K562 (cell line): Measurements from ENCODE around the gene COL20A1. TPM values are rescaled to one million over a fixed set of nuclear protein-coding genes. Genes with fewer than 3 reads are reported as not detected.

Experiments
- ATAC-seq: fragments of 200-7000 bp; cut with Tn5 transposase; 3 replicates; pipeline ENCODE4 v1.9.1; 2020; ENCODE audit warnings: moderate library complexity
- BruUV-seq: library from RNA; stranded (reverse); fragments of 400-500 nt; replicated peaks from 2 replicates; lab custom pipeline; 2021; lab: Mats Ljungman, UMichigan
- CTCF ChIA-PET: fragments of 300-600 bp; formaldehyde crosslinking; extraction: SDS; loops from one replicate; lab custom pipeline; 2021; ENCODE audit warnings: low intra/inter-chr PET ratio; lab: Yijun Ruan, JAX
- POLR2A ChIA-PET: fragments of 300-600, 350-650 bp; sonication (Branson Sonifier 250); formaldehyde crosslinking; extraction: SDS; loops from one replicate; lab custom pipeline; 2021; ENCODE audit warnings: antibody characterized with exemption, inconsistent platforms; lab: Yijun Ruan, JAX
- DNase-seq, 4 experiments: peaks; one replicate each; pipeline versions ENCODE4 v3.0.0 to v3.0.0-alpha.2; 2011 to 2018; ENCODE audit warnings: low spot score in 3 of 4, mixed read lengths in 3 of 4; ENCODE audit errors: extremely low read depth in 1 of 4
- FAIRE-seq: peaks from 2 replicates; lab custom pipeline; 2011; peaks lifted over from hg19 to GRCh38; lab: Jason Lieb, UNC
- H2AFZ ChIP-seq: 2 replicates; pipeline ENCODE4 v1.6.0; 2011; ENCODE audit warnings: low read depth, low read length, control low read depth, inconsistent platforms
- H3K27ac ChIP-seq: fragments of 200-600 bp; 3 replicates; pipeline ENCODE4 v1.8.0; 2011; ENCODE audit warnings: low read depth, mild to moderate bottlenecking, control low read depth, inconsistent platforms, low read length, moderate library complexity, mixed read lengths; ENCODE audit errors: extremely low read depth
- H3K27me3 ChIP-seq, 2 experiments: fragments of 300-600 bp in 1 of 2; 2 replicates in 1 of 2; 3 replicates in 1 of 2; pipeline versions ENCODE4 v1.6.0 to v1.8.0; 2011; ENCODE audit warnings: inconsistent platforms in 2 of 2, low read length in 2 of 2, mild to moderate bottlenecking in 1 of 2, mixed read lengths in 1 of 2, moderate library complexity in 1 of 2; ENCODE audit not compliant: control insufficient read depth in 2 of 2, insufficient read depth in 2 of 2
- H3K36me3 ChIP-seq: fragments of 300-600 bp; 3 replicates; pipeline ENCODE4 v1.8.0; 2011; ENCODE audit warnings: mild to moderate bottlenecking, low read length, inconsistent platforms; ENCODE audit not compliant: control insufficient read depth, insufficient read depth
- H3K4me1 ChIP-seq, 2 experiments: fragments of 200-600 bp in 1 of 2; replicated peaks in 1 of 2; 2 replicates in 1 of 2; 3 replicates in 1 of 2; pipeline versions ENCODE4 v1.5.1 to v1.8.0; 2011; ENCODE audit warnings: inconsistent platforms in 2 of 2, low read length in 2 of 2, mild to moderate bottlenecking in 1 of 2, mixed read lengths in 1 of 2, moderate library complexity in 1 of 2; ENCODE audit not compliant: control insufficient read depth in 2 of 2, insufficient read depth in 2 of 2
- H3K4me2 ChIP-seq: 2 replicates; pipeline ENCODE4 v1.6.1; 2011; ENCODE audit warnings: low read length, control low read depth, inconsistent platforms, mixed read lengths; ENCODE audit not compliant: insufficient read depth
- H3K4me3 ChIP-seq: fragments of 200-600 bp; sonication (generic), shearing (Covaris generic); 2 replicates; pipeline ENCODE4 v1.5.1; 2016; ENCODE audit warnings: control low read depth, inconsistent platforms
- H3K79me2 ChIP-seq: fragments of 200-600 bp; 3 replicates; pipeline ENCODE4 v1.8.0; 2011; ENCODE audit warnings: low read length, inconsistent platforms; ENCODE audit not compliant: control insufficient read depth, insufficient read depth
- H3K9ac ChIP-seq, 2 experiments: 2 replicates each; pipeline versions ENCODE4 v1.6.0 to v1.6.1; 2011; ENCODE audit warnings: low read depth in 2 of 2, low read length in 2 of 2, control low read depth in 1 of 2, inconsistent platforms in 1 of 2, mild to moderate bottlenecking in 1 of 2, mixed read lengths in 1 of 2; ENCODE audit not compliant: insufficient read depth in 1 of 2
- H3K9me1 ChIP-seq: one replicate; pipeline ENCODE4 v1.6.0; 2011; ENCODE audit warnings: inconsistent platforms, mild to moderate bottlenecking, low read length, moderate library complexity; ENCODE audit not compliant: control insufficient read depth, insufficient read depth
- H3K9me3 ChIP-seq: replicated peaks from 2 replicates; pipeline ENCODE4 v1.5.1; 2011; ENCODE audit warnings: low read depth, low read length, inconsistent platforms; ENCODE audit not compliant: control insufficient read depth, insufficient read depth
- H4K20me1 ChIP-seq: replicated peaks from 2 replicates; pipeline ENCODE4 v1.6.1; 2011; ENCODE audit warnings: low read length, inconsistent platforms, mixed read lengths; ENCODE audit not compliant: control insufficient read depth, insufficient read depth
- AFF1 ChIP-seq, 2 experiments: fragments of 450-650 bp; IDR thresholded peaks; 2 replicates each; pipeline ENCODE4 v1.6.1; 2018; ENCODE audit warnings: mild to moderate bottlenecking in 2 of 2, low read depth in 1 of 2; ENCODE audit not compliant: partially characterized antibody in 2 of 2
- DPF2 ChIP-seq: fragments of 450-650 bp; IDR thresholded peaks from 2 replicates; pipeline ENCODE4 v1.6.1; 2016
- NONO ChIP-seq, 2 experiments: fragments of 200-400 bp in 1 of 2; fragments of 450-650 bp in 1 of 2; formaldehyde crosslinking in 1 of 2; IDR thresholded peaks; 2 replicates each; pipeline ENCODE4 v1.6.1; 2017; ENCODE audit warnings: low read depth in 2 of 2, mild to moderate bottlenecking in 2 of 2, moderate library complexity in 2 of 2, low read length in 1 of 2
- ZNF134 ChIP-seq: fragments of 250-450 bp; sonication (Bioruptor Pico); conservative IDR thresholded peaks from 2 replicates; pipeline ENCODE4 v1.4.0; 2020
- WGBS: fragments of 100-300 bp; shearing (Covaris generic); methylation state at CpG from one replicate; pipeline ENCODE4 v1.1.6; 2016; ENCODE audit warnings: low coverage, mixed read lengths; ENCODE audit not compliant: insufficient coverage; ENCODE audit errors: missing lambda C conversion rate; 5-methylcytosine and 5-hydroxymethylcytosine counted together
- in situ Hi-C: fragments of 300-500 bp; cut with MboI; formaldehyde crosslinking; loops from 4 replicates; pipeline ENCODE4 v1.15.0; 2018; ENCODE audit warnings: inconsistent platforms, mixed read lengths
- intact Hi-C: fragments of 100-400 bp; cut with micrococcal nuclease; formaldehyde crosslinking; loops from 2 replicates; pipeline ENCODE4 v1.14.2; 2022
- polyA plus RNA-seq, 8 experiments: library from polyadenylated mRNA; depleted of rRNA in 4 of 8; stranded (reverse) in 5 of 8; unstranded in 3 of 8; fragments of >200 nt; fragmentation: Nextera tagmentation in 2 of 8; fragmentation: Illumina TruSeq in 1 of 8; extraction: Ambion mirVana in 2 of 8; extraction: Trizol in 1 of 8; gene quantifications; 2 replicates each; pipeline versions ENCODE4 v1.2.1 to v1.2.3, GENCODE V29; 2011 to 2014; ENCODE audit warnings: inconsistent platforms in 1 of 8, missing spikeins in 1 of 8
- total RNA-seq, 7 experiments: library from RNA; depleted of rRNA in 6 of 7; stranded (reverse); fragments of >200 nt in 6 of 7; fragmentation: Illumina TruSeq in 2 of 7; extraction: Trizol in 2 of 7; gene quantifications; 2 replicates each; pipeline versions ENCODE4 v1.2.1 to v1.2.3, GENCODE V29; 2011 to 2021; ENCODE audit warnings: low replicate concordance in 1 of 7

The COL20A1 gene
- total and polyA plus RNA-seq, 9 of the 15 experiments (the other 6 are each of a cell fraction or from before 2014, with no cell fraction given): not detected

- H3K4me2 ChIP-seq: no peak overlapping the region
- in situ Hi-C loops: no loop called here
- peaks cover 10% of the 10 kb centered on the region for H3K9me1 ChIP-seq
- H3K4me1 ChIP-seq: peaks cover 0 to 51% of the 10 kb centered on the region in 2 experiments; a peak in 2 of 5 replicates
- H3K36me3 ChIP-seq: peaks cover 52% of the 10 kb centered on the region; the same call in 2 of the 3 replicates
- no peak for TF ChIP-seq DPF2
- TF ChIP-seq AFF1 (IDR thresholded peaks at IDR 0.05; ENCODE audit: low read depth in 1 of 2, partially characterized antibody in 2 of 2): no peak
- TF ChIP-seq ZNF134 (CRISPR knock-in tag): no peak
- no peak for TF ChIP-seq NONO (IDR thresholded peaks at IDR 0.05; ENCODE audit: low read depth in 2 of 2, low read length in 1 of 2)
- ChIA-PET CTCF (no interaction called here), POLR2A (interaction anchor here (0.5 to 1.2 kb wide), 6 partner anchors 8 to 666 kb away, joined by 3 to 5 read pairs (median 4); no protein-coding TSS in a partner anchor)
- 91% methylated on average over 32 of the region's 55 CpGs for WGBS
- peaks cover 25% of the 10 kb centered on the region for H4K20me1 ChIP-seq
- H2AFZ ChIP-seq: no peak overlapping the region
- DNase-seq (no peak), FAIRE-seq (no peak), ATAC-seq (no peak)
- H3K9me3 ChIP-seq: no peaks in the 10 kb centered on the region
- BruUV-seq: no TSS peak
- intact Hi-C loops: no loop called here
- H3K79me2 ChIP-seq: no peaks in the 10 kb centered on the region
- no peak overlapping the region for H3K9ac ChIP-seq
- no peak overlapping the region for H3K27ac ChIP-seq
- no peaks in the 10 kb centered on the region for H3K27me3 ChIP-seq
- no peak overlapping the region for H3K4me3 ChIP-seq
Observed at GRCh38 chr20:63287697-63288580, 5.0 kb upstream of the COL20A1 start.
